Hepatocyte (in vitro differentiated cells): ENCODE results near the gene DHRS12. TPM values are rescaled to one million over a fixed set of nuclear protein-coding genes. Genes with fewer than 3 reads are reported as not detected.

ENCODE experiments used
- DNase-seq: peaks from one replicate; pipeline ENCODE4 v3.0.0-alpha.2; 2016; ENCODE audit warnings: low spot score
- H2AFZ ChIP-seq: fragments of 200-600 bp; sonication (generic); 2 replicates; pipeline ENCODE4 v1.6.0; 2016; ENCODE audit warnings: antibody characterized with exemption, mild to moderate bottlenecking
- H3K27ac ChIP-seq: fragments of 200-600 bp; sonication (generic); 2 replicates; pipeline ENCODE4 v1.5.1; 2016; ENCODE audit warnings: mild to moderate bottlenecking
- H3K27me3 ChIP-seq: fragments of 200-600 bp; sonication (generic); 2 replicates; pipeline ENCODE4 v1.6.1; 2016
- H3K36me3 ChIP-seq: fragments of 200-600 bp; sonication (generic); replicated peaks from 2 replicates; pipeline ENCODE4 v1.5.1; 2016; ENCODE audit warnings: low read depth; ENCODE audit not compliant: insufficient read depth
- H3K4me1 ChIP-seq: fragments of 200-600 bp; sonication (generic); 2 replicates; pipeline ENCODE4 v1.5.1; 2016; ENCODE audit warnings: mild to moderate bottlenecking, moderate library complexity; ENCODE audit not compliant: insufficient read depth
- H3K4me2 ChIP-seq: fragments of 200-600 bp; sonication (generic); 2 replicates; pipeline ENCODE4 v1.6.0; 2016
- H3K4me3 ChIP-seq: fragments of 200-600 bp; sonication (generic); 2 replicates; pipeline ENCODE4 v1.5.1; 2016; ENCODE audit warnings: mild to moderate bottlenecking
- H3K79me2 ChIP-seq: fragments of 200-600 bp; sonication (generic); 2 replicates; pipeline ENCODE4 v1.6.0; 2017; ENCODE audit warnings: mild to moderate bottlenecking
- H3K9me2 ChIP-seq: fragments of 200-600 bp; sonication (generic); replicated peaks from 2 replicates; pipeline ENCODE4 v1.6.0; 2017; ENCODE audit warnings: mild to moderate bottlenecking; ENCODE audit not compliant: insufficient read depth
- H3K9me3 ChIP-seq: fragments of 200-600 bp; sonication (generic); 2 replicates; pipeline ENCODE4 v1.5.1; 2016; ENCODE audit warnings: low read depth, mild to moderate bottlenecking
- H4K20me1 ChIP-seq: fragments of 200-600 bp; sonication (generic); 2 replicates; pipeline ENCODE4 v1.6.0; 2016; ENCODE audit warnings: mild to moderate bottlenecking; ENCODE audit not compliant: insufficient read depth, poor library complexity, severe bottlenecking
- EZH2 ChIP-seq: fragments of 200-600 bp; sonication (generic); IDR thresholded peaks from 2 replicates; pipeline ENCODE4 v1.6.1; 2016; ENCODE audit warnings: antibody characterized with exemption, mild to moderate bottlenecking, borderline replicate concordance
- EZH2phosphoT487 ChIP-seq: fragments of 200-600 bp; sonication (generic); IDR thresholded peaks from one replicate; pipeline ENCODE4 v1.6.1; 2018; ENCODE audit warnings: antibody characterized with exemption, mild to moderate bottlenecking, low read depth, moderate library complexity; ENCODE audit not compliant: unreplicated experiment, severe bottlenecking
- WGBS: methylation state at CpG from one replicate; pipeline ENCODE4 v1.1.6; 2016; ENCODE audit warnings: low lambda C conversion rate; ENCODE audit errors: missing lambda C conversion rate; 5-methylcytosine and 5-hydroxymethylcytosine counted together
- polyA plus RNA-seq: library from polyadenylated mRNA; unstranded; fragments of >200 nt; fragmentation: Nextera tagmentation; extraction: Ambion mirVana; gene quantifications from 2 replicates; pipeline ENCODE4 v1.2.1, GENCODE V29; 2016
- total RNA-seq: library from RNA; depleted of rRNA; stranded (reverse); fragments of >200 nt; gene quantifications from 2 replicates; pipeline ENCODE4 v1.2.3, GENCODE V29; 2014
- TF ChIP-seq, protein P1 (sequence below): fragments of 200-600 bp; sonication (generic); IDR thresholded peaks from 2 replicates; pipeline ENCODE4 v1.5.1; 2016; ENCODE audit warnings: antibody characterized with exemption, mild to moderate bottlenecking; ENCODE audit not compliant: poor library complexity

Gene DHRS12
- total and polyA plus RNA-seq, 2 experiments from 2014 or later = 4.6 to 13.5 TPM

DNA sequence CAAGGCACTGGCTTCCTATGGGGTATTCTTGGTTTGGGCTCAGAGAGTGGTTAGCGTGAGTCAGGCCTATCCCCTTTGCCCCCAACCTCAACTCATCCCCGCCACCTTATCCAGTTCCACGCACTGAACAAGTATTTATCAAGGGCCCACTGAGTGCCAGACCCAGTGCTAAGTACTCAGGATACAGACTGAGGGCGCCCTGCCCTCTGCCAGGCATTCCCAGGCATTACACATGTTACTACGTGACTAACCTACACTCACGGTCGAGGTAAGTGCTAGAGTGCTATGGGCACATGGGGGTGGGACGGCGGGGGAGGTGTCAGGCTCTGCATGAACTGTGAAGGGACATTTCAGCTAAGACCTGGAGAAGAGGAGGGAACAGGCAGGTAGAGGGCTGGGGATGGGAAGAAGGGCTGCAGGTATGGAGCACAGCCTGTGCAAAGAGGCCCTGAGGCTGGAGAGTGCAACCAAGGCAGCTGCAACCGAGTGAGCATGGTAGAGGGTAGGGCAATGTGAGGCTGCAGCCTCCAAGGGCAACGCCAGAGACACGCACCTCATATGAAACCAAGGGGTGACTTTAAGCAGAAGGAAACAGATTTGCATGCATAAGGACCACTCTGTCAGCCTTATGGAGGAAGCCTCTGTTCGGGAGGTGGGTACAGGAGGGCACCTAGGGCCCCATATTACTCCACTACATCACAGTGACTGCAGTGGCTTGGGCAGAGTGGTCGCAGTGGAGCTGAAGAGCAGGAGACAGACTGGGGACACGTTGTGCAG lies 22.5 kb downstream of the DHRS12 start:
- Histone ChIP-seq H3K36me3 (no peaks in the 10 kb centered on the region), H4K20me1 (no peaks in the 10 kb centered on the region), H3K27ac (no peak overlapping the region), H2AFZ (no peak overlapping the region), H3K27me3 (no peaks in the 10 kb centered on the region), H3K4me3 (no peak overlapping the region), H3K9me3 (no peaks in the 10 kb centered on the region), H3K9me2 (no peaks in the 10 kb centered on the region), H3K4me1 (peaks cover 6% of the 10 kb centered on the region), H3K79me2 (no peaks in the 10 kb centered on the region), H3K4me2 (no peak overlapping the region)
- 87% methylated on average over 15 of the region's 15 CpGs for WGBS
- peak; percentile 44 for DNase-seq
- TF ChIP-seq, protein P1, sequence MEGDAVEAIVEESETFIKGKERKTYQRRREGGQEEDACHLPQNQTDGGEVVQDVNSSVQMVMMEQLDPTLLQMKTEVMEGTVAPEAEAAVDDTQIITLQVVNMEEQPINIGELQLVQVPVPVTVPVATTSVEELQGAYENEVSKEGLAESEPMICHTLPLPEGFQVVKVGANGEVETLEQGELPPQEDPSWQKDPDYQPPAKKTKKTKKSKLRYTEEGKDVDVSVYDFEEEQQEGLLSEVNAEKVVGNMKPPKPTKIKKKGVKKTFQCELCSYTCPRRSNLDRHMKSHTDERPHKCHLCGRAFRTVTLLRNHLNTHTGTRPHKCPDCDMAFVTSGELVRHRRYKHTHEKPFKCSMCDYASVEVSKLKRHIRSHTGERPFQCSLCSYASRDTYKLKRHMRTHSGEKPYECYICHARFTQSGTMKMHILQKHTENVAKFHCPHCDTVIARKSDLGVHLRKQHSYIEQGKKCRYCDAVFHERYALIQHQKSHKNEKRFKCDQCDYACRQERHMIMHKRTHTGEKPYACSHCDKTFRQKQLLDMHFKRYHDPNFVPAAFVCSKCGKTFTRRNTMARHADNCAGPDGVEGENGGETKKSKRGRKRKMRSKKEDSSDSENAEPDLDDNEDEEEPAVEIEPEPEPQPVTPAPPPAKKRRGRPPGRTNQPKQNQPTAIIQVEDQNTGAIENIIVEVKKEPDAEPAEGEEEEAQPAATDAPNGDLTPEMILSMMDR = peak; percentile 41
- TF ChIP-seq EZH2 = no peak

DNA sequence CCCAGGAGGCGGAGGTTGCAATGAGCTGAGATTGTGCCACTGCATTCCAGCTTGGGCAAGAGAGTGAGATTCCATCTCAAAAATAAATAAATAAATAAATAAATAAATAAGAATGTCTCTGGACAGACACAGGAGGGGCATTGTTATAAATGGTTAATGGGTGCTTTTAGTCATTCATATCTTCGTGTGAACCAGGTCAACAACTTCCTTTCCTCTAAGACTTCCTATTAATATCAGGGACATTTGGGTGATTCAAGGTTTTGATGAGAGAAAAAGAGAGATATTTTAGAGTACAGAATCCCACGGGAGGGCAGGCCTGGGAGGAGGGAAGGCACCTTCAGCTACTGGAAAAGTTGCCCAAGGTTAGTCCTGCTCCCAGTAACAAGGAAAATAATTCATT lies 23.9 kb downstream of the DHRS12 start:
- no peak overlapping the region for H3K4me3 ChIP-seq
- no peak overlapping the region for H3K4me2 ChIP-seq
- H3K9me3 ChIP-seq = no peaks in the 10 kb centered on the region
- 96% methylated on average over 3 of the region's 3 CpGs for WGBS
- H3K79me2 ChIP-seq = no peaks in the 10 kb centered on the region
- no peaks in the 10 kb centered on the region for H3K9me2 ChIP-seq
- H3K27ac ChIP-seq = no peak overlapping the region
- no peak overlapping the region for H2AFZ ChIP-seq
- DNase-seq = no peak
- H3K4me1 ChIP-seq = no peaks in the 10 kb centered on the region
- no peaks in the 10 kb centered on the region for H3K36me3 ChIP-seq
- TF ChIP-seq EZH2 = no peak
- TF ChIP-seq EZH2phosphoT487 = no peak
- TF ChIP-seq, protein P1 = no peak
- no peaks in the 10 kb centered on the region for H3K27me3 ChIP-seq
- H4K20me1 ChIP-seq = no peaks in the 10 kb centered on the region

DNA sequence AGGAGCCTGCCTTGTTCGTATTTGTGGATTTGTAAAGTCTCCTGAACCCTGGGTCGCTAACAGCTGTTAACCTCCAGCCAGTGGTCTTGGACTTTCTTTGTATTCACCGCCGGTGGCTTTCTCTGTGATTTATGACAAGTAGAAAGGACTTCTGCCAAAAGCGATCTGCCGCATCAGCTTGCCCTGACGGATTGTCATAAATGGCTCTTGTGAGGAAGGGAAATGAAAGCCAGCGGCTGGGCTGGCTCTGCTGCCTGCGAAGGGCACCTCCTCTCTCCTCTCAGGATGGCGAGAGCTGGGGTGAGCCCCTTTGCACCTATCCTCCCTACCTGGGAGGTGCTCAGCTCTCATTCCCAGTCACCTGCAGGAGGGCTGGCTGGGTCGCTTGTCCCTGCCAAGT lies 25.6 kb downstream of the DHRS12 start:
- H3K4me3 ChIP-seq = no peak overlapping the region
- no peaks in the 10 kb centered on the region for H3K9me2 ChIP-seq
- H3K9me3 ChIP-seq = no peaks in the 10 kb centered on the region
- H3K4me2 ChIP-seq = no peak overlapping the region
- no peak overlapping the region for H3K27ac ChIP-seq
- H3K27me3 ChIP-seq = no peaks in the 10 kb centered on the region
- no peak for DNase-seq
- H3K36me3 ChIP-seq = no peaks in the 10 kb centered on the region
- no peaks in the 10 kb centered on the region for H3K79me2 ChIP-seq
- no peak for TF ChIP-seq EZH2
- TF ChIP-seq, protein P1 = no peak
- TF ChIP-seq EZH2phosphoT487 = no peak
- H4K20me1 ChIP-seq = no peaks in the 10 kb centered on the region
- WGBS = 87% methylated on average over 11 of the region's 11 CpGs
- no peak overlapping the region for H2AFZ ChIP-seq
- H3K4me1 ChIP-seq = no peaks in the 10 kb centered on the region

DNA sequence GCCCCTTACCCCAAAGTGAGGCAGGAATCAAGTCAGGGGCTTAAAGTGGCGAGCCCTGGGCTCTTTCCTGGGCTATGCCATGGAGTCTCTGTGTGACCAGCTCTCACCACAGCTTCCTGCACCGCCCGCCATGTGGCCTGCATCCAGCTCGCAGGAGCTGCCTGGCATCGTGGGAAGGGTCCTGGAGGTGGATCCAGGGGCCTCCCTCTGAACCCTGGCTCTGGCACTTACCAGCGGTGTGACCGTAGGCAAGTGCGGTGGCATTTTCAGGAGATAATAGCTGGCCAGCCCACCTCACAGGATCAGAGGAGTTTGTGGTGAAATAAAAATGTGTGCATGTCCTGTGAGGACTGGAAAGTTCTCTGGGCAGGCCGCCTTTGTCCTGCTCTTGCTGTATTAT lies 26.0 kb downstream of the DHRS12 start:
- no peaks in the 10 kb centered on the region for H3K79me2 ChIP-seq
- no peak overlapping the region for H2AFZ ChIP-seq
- no peaks in the 10 kb centered on the region for H3K36me3 ChIP-seq
- H3K4me1 ChIP-seq = no peaks in the 10 kb centered on the region
- no peaks in the 10 kb centered on the region for H3K9me2 ChIP-seq
- no peak overlapping the region for H3K27ac ChIP-seq
- no peak overlapping the region for H3K4me2 ChIP-seq
- WGBS = 95% methylated on average over 9 of the region's 9 CpGs
- no peak overlapping the region for H3K4me3 ChIP-seq
- no peaks in the 10 kb centered on the region for H4K20me1 ChIP-seq
- H3K9me3 ChIP-seq = no peaks in the 10 kb centered on the region
- no peak for DNase-seq
- no peaks in the 10 kb centered on the region for H3K27me3 ChIP-seq
- TF ChIP-seq, protein P1 = no peak
- TF ChIP-seq EZH2 = no peak
- TF ChIP-seq EZH2phosphoT487 = no peak
